Activated naive CD8-positive, alpha-beta T cell treated with anti-CD3 and anti-CD28 coated beads, Interleukin-2, amount 10 ng/mL, durations not matched to agents 7 days and 5 days (primary cell): ENCODE results near the gene POLR2C. TPM values are rescaled to one million over a fixed set of nuclear protein-coding genes. Genes with fewer than 3 reads are reported as not detected.

Experiments used
- ATAC-seq: fragments of 150-1000 bp; cut with Tn5 transposase; one replicate; pipeline ENCODE4 v1.10.0; 2021; ENCODE audit warnings: low read depth, moderate library complexity
- POLR2A ChIA-PET: fragments of 350-600 bp; sonication (Branson Sonifier 250); formaldehyde crosslinking; loops from one replicate; lab custom pipeline; 2021; ENCODE audit warnings: antibody characterized with exemption; lab: Charles Lee
- DNase-seq: peaks from one replicate; pipeline ENCODE4 v3.0.0; 2021
- H3K27ac Mint-ChIP-seq: one replicate; pipeline ENCODE4 v1.8.0; 2022; ENCODE audit warnings: mild to moderate bottlenecking, mixed read lengths
- H3K27me3 Mint-ChIP-seq: one replicate; pipeline ENCODE4 v1.8.0; 2022; ENCODE audit warnings: mild to moderate bottlenecking, moderate library complexity, mixed read lengths
- H3K36me3 Mint-ChIP-seq: one replicate; pipeline ENCODE4 v1.8.0; 2021; ENCODE audit warnings: mild to moderate bottlenecking, mixed read lengths
- H3K4me1 Mint-ChIP-seq: one replicate; pipeline ENCODE4 v1.8.0; 2021; ENCODE audit warnings: mixed read lengths
- H3K4me3 Mint-ChIP-seq: one replicate; pipeline ENCODE4 v1.8.0; 2022; ENCODE audit warnings: mild to moderate bottlenecking, moderate library complexity, mixed read lengths
- H3K9me3 Mint-ChIP-seq: one replicate; pipeline ENCODE4 v1.8.0; 2021; ENCODE audit warnings: mixed read lengths
- total RNA-seq, 2 experiments: library from RNA; stranded (reverse); gene quantifications; one replicate each; pipeline ENCODE4 v1.2.3, GENCODE V29; 2021

POLR2C gene
- total RNA-seq, 2 experiments from 2014 or later, result 61.1 to 63.6 TPM

DNA sequence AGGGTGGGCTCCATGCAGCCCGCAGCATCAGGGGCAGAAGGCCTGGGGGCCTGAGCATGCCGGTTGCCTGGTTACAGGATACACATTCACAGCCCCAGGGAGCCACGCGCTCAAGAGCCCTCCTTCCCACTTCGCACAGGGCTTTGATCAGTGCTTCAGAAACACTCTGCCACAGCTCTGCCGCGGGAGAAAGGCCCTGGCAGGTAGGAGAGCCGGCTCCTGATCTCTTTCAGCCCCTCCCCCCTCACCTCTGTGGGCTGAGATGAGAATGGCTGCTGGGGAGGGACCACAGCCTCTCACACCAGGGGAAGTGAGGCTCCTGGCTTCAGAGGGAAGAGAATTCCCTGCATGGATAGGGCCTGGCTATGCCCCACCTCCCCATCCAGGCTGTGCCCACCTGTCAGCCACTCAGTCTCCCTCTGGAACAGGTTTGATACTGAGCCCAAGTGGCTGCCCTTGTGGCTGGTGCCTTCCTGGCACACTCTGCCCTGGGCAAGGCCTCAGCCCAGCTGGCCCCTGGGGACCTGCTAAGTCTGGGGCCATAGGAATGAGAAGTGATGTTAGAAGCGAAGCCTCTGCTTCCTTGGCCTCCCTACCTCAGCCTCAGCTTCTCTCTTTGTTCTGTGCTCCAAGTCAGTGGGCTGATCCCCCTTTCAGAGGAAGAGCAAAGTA lies 15.2 kb downstream of the POLR2C start:
- POLR2A ChIA-PET, result no interaction called here

GRCh38 chr16:57478396-57479204 lies 16.1 kb downstream of the POLR2C start:
- no peak for DNase-seq
- Mint-ChIP-seq H3K27ac (peak overlapping the region; percentile 15), H3K27me3 (no peaks in the 10 kb centered on the region), H3K4me1 (peaks cover 12% of the 10 kb centered on the region), H3K36me3 (peaks cover 4% of the 10 kb centered on the region), H3K9me3 (no peaks in the 10 kb centered on the region), H3K4me3 (no peak overlapping the region)
- POLR2A ChIA-PET, result interaction anchor here (1.7 kb wide), 1 partner anchor 16 kb away, joined by 5 read pairs; the partner anchor contains the start of gene POLR2C
- ATAC-seq, result no peak

More for the DNA sequence above, 15.2 kb downstream of the POLR2C start:
- Mint-ChIP-seq H3K27me3 (no peaks in the 10 kb centered on the region), H3K9me3 (no peaks in the 10 kb centered on the region), H3K4me1 (peaks cover 12% of the 10 kb centered on the region), H3K36me3 (peaks cover 4% of the 10 kb centered on the region), H3K27ac (no peak overlapping the region), H3K4me3 (no peak overlapping the region)
- DNase-seq (no peak), ATAC-seq (no peak)

- no peak overlapping the region for H3K27ac Mint-ChIP-seq
- POLR2A ChIA-PET, result interaction anchor here (1.7 kb wide), 1 partner anchor 17 kb away, joined by 5 read pairs; the partner anchor contains the start of gene POLR2C
- ATAC-seq, result no peak
- H3K4me1 Mint-ChIP-seq, result peaks cover 12% of the 10 kb centered on the region
- no peak overlapping the region for H3K4me3 Mint-ChIP-seq
- no peak for DNase-seq
- peaks cover 4% of the 10 kb centered on the region for H3K36me3 Mint-ChIP-seq
- H3K27me3 Mint-ChIP-seq, result no peaks in the 10 kb centered on the region
- H3K9me3 Mint-ChIP-seq, result no peaks in the 10 kb centered on the region
Observed at GRCh38 chr16:57479205-57479975, 16.9 kb downstream of the POLR2C start.

- H3K27ac Mint-ChIP-seq, result no peak overlapping the region
- H3K36me3 Mint-ChIP-seq, result peaks cover 4% of the 10 kb centered on the region
- no peak for DNase-seq
- H3K4me3 Mint-ChIP-seq, result no peak overlapping the region
- H3K4me1 Mint-ChIP-seq, result peaks cover 12% of the 10 kb centered on the region
- peaks cover 1% of the 10 kb centered on the region for H3K27me3 Mint-ChIP-seq
- POLR2A ChIA-PET, result interaction anchor here (1.7 kb wide), 1 partner anchor 18 kb away, joined by 5 read pairs; the partner anchor contains the start of gene POLR2C
- ATAC-seq, result no peak
- H3K9me3 Mint-ChIP-seq, result no peaks in the 10 kb centered on the region
Observed at GRCh38 chr16:57479976-57480753, 17.7 kb downstream of the POLR2C start.

DNA sequence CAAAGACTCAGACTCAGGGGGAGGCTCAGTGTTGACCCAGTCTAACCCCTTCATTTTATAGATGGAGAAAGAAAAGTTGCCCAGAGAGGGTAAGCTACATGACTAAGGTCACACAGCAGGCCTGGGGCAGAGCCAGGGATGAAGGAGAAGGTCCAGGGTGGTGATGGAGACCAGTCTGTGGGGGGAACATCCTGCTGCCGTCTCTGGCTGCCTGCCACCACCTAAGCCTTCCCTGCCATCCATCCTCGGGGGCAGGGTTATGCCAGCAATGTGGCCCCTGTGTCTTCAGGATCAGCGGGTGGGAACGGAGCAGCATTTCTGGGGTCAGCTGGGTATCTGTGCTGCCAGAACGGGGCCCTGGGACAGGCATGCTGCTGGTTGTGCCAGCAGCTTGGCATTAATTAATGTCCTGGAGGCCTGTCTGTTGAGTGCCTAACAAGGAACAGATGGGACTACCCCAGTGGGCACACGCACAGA lies 18.3 kb downstream of the POLR2C start:
- DNase-seq, result no peak
- Mint-ChIP-seq H3K9me3 (no peaks in the 10 kb centered on the region), H3K36me3 (peaks cover 4% of the 10 kb centered on the region), H3K27ac (no peak overlapping the region), H3K4me3 (no peak overlapping the region), H3K27me3 (peaks cover 2% of the 10 kb centered on the region), H3K4me1 (peaks cover 14% of the 10 kb centered on the region)
- ATAC-seq, result no peak
- POLR2A ChIA-PET, result no interaction called here

DNA sequence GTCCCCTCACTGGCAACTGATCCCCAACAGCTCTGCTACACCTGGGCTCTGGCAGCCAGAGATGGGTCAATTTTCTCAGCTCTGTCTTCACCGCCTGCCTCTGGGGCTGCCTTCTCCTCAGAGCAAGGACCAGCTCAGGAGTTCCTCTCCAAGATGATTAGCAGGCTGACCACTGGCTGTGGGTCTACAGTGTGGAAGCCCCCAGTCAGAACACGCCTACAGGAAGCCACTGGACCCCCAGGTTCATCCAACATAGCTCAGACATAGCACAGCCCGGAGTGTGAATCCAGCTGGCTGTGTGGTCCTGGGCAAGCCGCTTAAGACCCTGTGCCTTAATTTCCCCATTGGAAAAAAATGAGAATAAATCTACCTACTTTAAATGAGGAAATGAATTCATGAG lies 18.9 kb downstream of the POLR2C start:
- Mint-ChIP-seq H3K9me3 (no peaks in the 10 kb centered on the region), H3K4me3 (no peak overlapping the region), H3K27ac (no peak overlapping the region), H3K27me3 (peaks cover 2% of the 10 kb centered on the region), H3K4me1 (peaks cover 10% of the 10 kb centered on the region), H3K36me3 (peaks cover 4% of the 10 kb centered on the region)
- POLR2A ChIA-PET, result interaction anchor here (0.8 to 1.1 kb wide), 2 partner anchors 34 to 48 kb away, joined by 3 to 4 read pairs; partner anchors contain the start of genes CIAPIN1 and COQ9
- no peak for ATAC-seq
- DNase-seq, result no peak

DNA sequence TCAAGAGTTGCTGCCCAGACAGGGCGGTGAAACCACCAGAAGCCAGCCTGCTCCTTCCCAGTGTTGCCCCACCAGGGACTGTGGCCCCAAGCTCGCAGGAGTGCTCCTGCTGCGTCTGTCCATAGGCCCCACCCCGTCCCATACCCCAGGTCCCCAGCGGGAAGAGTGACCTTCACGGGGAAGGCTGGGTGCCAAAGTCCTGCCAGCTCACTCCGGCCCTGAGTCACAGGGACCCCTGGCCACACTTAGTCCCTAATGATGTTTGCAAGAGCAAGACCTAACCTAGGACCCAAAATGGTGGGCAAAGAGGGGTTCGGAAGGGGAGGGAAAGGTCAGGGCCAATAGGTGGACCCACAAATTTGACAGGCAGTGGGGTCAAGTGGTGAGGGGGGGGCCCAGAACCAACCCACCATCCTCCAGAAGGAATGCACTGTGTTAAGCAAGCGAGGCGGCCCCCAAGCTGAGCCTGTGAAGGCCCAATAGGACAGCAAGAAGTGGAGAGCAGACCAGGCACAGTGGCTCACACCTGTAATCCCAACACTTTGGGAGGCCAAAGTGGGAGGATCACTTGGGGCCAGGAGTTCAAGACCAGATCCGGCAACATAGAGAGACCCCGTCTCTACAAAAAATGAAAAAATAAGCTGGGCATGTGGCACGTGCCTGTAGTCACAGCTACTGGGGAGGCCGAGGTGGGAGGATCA lies 20.5 kb downstream of the POLR2C start:
- Mint-ChIP-seq H3K36me3 (peaks cover 4% of the 10 kb centered on the region), H3K27me3 (peaks cover 2% of the 10 kb centered on the region), H3K27ac (no peak overlapping the region), H3K4me1 (peaks cover 13% of the 10 kb centered on the region), H3K4me3 (no peak overlapping the region), H3K9me3 (no peaks in the 10 kb centered on the region)
- DNase-seq (no peak), ATAC-seq (no peak)
- POLR2A ChIA-PET, result interaction anchor here (1.4 to 1.7 kb wide), 2 partner anchors 18 to 21 kb away, joined by 3 read pairs; no protein-coding TSS in a partner anchor

DNA sequence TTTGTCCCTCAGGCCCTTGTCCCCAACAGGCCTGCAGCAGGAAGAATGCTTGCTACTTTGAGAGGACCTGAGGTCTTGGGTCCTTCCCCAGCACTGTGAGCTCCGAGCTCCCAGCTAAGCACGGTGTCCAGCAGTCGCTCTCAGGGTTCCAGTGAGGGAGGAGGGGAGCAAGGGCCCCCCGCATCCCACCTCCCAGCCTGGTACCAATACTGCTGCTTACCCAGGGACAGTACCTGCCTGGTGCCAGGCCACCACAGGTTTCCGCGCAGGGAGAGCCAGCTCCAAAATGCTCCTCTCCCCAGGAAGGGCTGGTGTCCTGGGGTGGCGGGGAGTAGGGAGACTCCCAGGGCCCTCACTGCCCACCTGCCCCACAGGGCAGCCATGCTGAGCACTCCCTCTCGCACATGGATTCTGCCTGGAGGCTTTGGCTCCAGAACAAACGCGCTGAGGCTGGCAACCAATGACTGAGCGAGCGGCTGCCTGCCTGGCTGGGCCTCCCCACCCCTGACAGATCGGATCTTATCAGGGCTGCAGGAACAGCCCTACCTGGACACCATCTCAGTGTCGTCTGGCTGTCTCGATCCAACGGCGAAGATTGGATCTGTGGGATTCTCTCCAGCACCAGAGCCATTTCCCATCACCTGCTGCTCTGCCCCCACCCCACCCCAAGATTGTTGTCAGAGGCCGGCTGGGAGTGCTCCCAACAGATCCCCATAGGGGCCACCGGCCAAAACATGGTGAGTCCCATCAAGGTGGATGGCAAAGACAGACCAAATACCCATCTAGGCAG lies 21.4 kb downstream of the POLR2C start:
- H3K9me3 Mint-ChIP-seq, result no peaks in the 10 kb centered on the region
- ATAC-seq, result no peak
- H3K27ac Mint-ChIP-seq, result no peak overlapping the region
- peaks cover 13% of the 10 kb centered on the region for H3K4me1 Mint-ChIP-seq
- H3K4me3 Mint-ChIP-seq, result no peak overlapping the region
- POLR2A ChIA-PET, result interaction anchor here (1.4 to 1.7 kb wide), 2 partner anchors 19 to 22 kb away, joined by 3 read pairs; no protein-coding TSS in a partner anchor
- peaks cover 2% of the 10 kb centered on the region for H3K36me3 Mint-ChIP-seq
- no peak for DNase-seq
- peaks cover 4% of the 10 kb centered on the region for H3K27me3 Mint-ChIP-seq

- Mint-ChIP-seq H3K36me3 (no peaks in the 10 kb centered on the region), H3K27ac (no peak overlapping the region), H3K4me1 (peaks cover 13% of the 10 kb centered on the region), H3K9me3 (no peaks in the 10 kb centered on the region), H3K4me3 (no peak overlapping the region), H3K27me3 (peaks cover 4% of the 10 kb centered on the region)
- ATAC-seq (no peak), DNase-seq (no peak)
- POLR2A ChIA-PET, result interaction anchor here (1.7 kb wide), 1 partner anchor 23 kb away, joined by 3 read pairs; no protein-coding TSS in a partner anchor
Observed at GRCh38 chr16:57484515-57485005, 22.1 kb downstream of the POLR2C start.

DNA sequence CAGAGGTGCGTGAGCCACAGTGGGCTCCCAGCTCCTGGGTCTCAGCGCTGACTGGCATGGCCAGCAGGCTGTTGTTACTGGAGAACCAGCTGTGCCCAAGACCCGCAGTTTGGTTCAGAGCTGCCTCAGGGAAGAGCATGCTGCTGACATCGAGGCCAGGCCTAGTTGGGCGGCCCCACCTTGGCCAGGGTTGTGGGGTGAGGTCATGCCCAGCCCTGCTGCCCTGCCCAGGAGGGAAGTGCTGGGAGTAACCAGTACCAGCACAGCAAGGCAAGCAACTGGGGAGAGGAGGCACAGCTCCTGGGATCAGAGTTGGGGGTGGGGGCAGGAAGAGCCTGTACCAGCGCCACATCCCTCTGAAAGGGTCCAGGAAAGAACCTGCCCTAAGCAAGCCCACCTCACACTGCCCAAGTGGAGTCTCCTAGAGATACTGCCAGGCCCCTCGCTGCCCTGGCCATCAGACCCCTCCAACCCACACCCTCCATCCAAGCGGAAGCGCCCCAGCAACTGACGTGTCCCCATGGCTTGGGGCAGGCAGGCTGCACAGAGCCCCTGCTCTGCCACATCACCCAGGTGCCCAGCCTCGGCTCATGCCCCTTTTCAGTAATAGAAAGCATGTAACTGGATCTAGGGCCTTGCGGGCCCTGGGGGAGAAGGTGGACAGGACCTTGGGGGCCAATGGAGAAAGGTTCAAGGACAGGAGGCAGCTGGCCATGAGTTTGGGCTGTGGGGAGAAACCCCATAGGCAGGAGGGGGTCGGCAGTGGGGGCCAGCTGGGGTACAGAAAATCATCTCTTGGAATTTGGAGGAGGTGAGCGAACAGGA lies 22.8 kb downstream of the POLR2C start:
- peaks cover 6% of the 10 kb centered on the region for H3K27me3 Mint-ChIP-seq
- peaks cover 13% of the 10 kb centered on the region for H3K4me1 Mint-ChIP-seq
- POLR2A ChIA-PET, result interaction anchor here (0.8 to 2.4 kb wide), 5 partner anchors 33 to 61 kb away, joined by 3 to 10 read pairs (median 3); partner anchors contain the start of genes ADGRG5 and CCDC102A
- peak overlapping the region; percentile 82 for H3K27ac Mint-ChIP-seq
- no peaks in the 10 kb centered on the region for H3K36me3 Mint-ChIP-seq
- peak overlapping the region; percentile 87 for H3K4me3 Mint-ChIP-seq
- no peak for ATAC-seq
- H3K9me3 Mint-ChIP-seq, result no peaks in the 10 kb centered on the region
- no peak for DNase-seq
